ENCODE data around the gene METTL21C. TPM values are rescaled to one million over a fixed set of nuclear protein-coding genes. Genes with fewer than 3 reads are reported as not detected.

The METTL21C gene
- total and polyA plus RNA-seq, 9 donors = 0.08 to 0.35 TPM; not detected in 7

GRCh38 chr13:102693250-102693649 is 1.6 kb downstream of the METTL21C start:
- H3K4me1 ChIP-seq (ENCODE audit: insufficient read depth) = no peaks in the 10 kb centered on the region
- H3K4me3 ChIP-seq = no peak overlapping the region
- H3K36me3 ChIP-seq = no peaks in the 10 kb centered on the region
- intact Hi-C loops (cut with DNase I) = no loop called here
- 81 to 88% (median 86%) methylated on average over 4 of the region's 4 CpGs for WGBS, 3 donors
- no peaks in the 10 kb centered on the region for H3K9me3 ChIP-seq
- DNase-seq = no peak
- no peaks in the 10 kb centered on the region for H3K27me3 ChIP-seq
- TF ChIP-seq, protein P1, sequence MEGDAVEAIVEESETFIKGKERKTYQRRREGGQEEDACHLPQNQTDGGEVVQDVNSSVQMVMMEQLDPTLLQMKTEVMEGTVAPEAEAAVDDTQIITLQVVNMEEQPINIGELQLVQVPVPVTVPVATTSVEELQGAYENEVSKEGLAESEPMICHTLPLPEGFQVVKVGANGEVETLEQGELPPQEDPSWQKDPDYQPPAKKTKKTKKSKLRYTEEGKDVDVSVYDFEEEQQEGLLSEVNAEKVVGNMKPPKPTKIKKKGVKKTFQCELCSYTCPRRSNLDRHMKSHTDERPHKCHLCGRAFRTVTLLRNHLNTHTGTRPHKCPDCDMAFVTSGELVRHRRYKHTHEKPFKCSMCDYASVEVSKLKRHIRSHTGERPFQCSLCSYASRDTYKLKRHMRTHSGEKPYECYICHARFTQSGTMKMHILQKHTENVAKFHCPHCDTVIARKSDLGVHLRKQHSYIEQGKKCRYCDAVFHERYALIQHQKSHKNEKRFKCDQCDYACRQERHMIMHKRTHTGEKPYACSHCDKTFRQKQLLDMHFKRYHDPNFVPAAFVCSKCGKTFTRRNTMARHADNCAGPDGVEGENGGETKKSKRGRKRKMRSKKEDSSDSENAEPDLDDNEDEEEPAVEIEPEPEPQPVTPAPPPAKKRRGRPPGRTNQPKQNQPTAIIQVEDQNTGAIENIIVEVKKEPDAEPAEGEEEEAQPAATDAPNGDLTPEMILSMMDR (IDR thresholded peaks at IDR 0.05) = no peak
- TF ChIP-seq POLR2A (IDR thresholded peaks at IDR 0.05) (no peak), EP300 (IDR thresholded peaks at IDR 0.05) (no peak)
- no peak overlapping the region for H3K27ac ChIP-seq

- no peak overlapping the region for H3K27ac ChIP-seq
- H3K36me3 ChIP-seq = no peaks in the 10 kb centered on the region
- intact Hi-C loops (cut with DNase I) = no loop called here
- no peaks in the 10 kb centered on the region for H3K4me1 ChIP-seq (ENCODE audit: insufficient read depth)
- DNase-seq = no peak
- 94 to 96% (median 94%) methylated on average over 2 of the region's 2 CpGs for WGBS, 3 donors
- H3K27me3 ChIP-seq = no peaks in the 10 kb centered on the region
- no peaks in the 10 kb centered on the region for H3K9me3 ChIP-seq
- H3K4me3 ChIP-seq = no peak overlapping the region
- TF ChIP-seq EP300 (IDR thresholded peaks at IDR 0.05) (no peak), POLR2A (IDR thresholded peaks at IDR 0.05) (no peak)
- TF ChIP-seq, protein P1 (IDR thresholded peaks at IDR 0.05) = no peak
Observed at GRCh38 chr13:102692491-102692826, 2.4 kb downstream of the METTL21C start.

DNA sequence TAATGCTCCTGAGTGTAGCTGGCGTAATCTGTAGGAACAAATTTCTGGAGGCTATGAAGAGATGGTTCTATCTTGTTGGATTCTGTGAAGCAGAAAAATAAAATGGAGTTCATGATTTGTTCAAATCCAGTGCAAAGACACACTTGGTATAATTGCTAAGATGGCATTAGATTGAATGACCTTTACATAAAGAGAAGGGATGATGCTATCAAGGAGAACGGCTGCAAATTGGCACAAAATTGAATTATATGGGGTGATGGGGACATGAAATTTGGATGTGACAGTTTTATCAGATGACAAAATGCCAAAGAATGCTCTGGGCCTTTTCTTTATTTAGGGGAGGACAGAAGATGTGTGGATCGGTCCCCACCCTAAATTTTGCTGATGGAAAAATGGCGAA is 4.0 kb downstream of the METTL21C start:
- 91 to 95% (median 93%) methylated on average over 4 of the region's 4 CpGs for WGBS, 3 donors
- Histone ChIP-seq H3K27ac (no peak overlapping the region), H3K4me1 (ENCODE audit: insufficient read depth) (no peaks in the 10 kb centered on the region), H3K36me3 (no peaks in the 10 kb centered on the region), H3K27me3 (no peaks in the 10 kb centered on the region), H3K4me3 (no peak overlapping the region), H3K9me3 (no peaks in the 10 kb centered on the region)
- intact Hi-C loops (cut with DNase I) = no loop called here
- no peak for DNase-seq
- TF ChIP-seq, protein P1 (IDR thresholded peaks at IDR 0.05) = no peak
- no peak for TF ChIP-seq POLR2A (IDR thresholded peaks at IDR 0.05)
- TF ChIP-seq EP300 (IDR thresholded peaks at IDR 0.05) = no peak

GRCh38 chr13:102688306-102688973 is 6.4 kb downstream of the METTL21C start:
- 41 to 57% (median 45%) methylated on average over 12 to 13 of the region's 13 CpGs for WGBS, 3 donors
- Histone ChIP-seq H3K4me3 (no peak overlapping the region), H3K27ac (no peak overlapping the region), H3K4me1 (ENCODE audit: insufficient read depth) (no peaks in the 10 kb centered on the region), H3K9me3 (no peaks in the 10 kb centered on the region), H3K36me3 (no peaks in the 10 kb centered on the region), H3K27me3 (no peaks in the 10 kb centered on the region)
- DNase-seq = no peak
- no peak for TF ChIP-seq POLR2A (IDR thresholded peaks at IDR 0.05)
- TF ChIP-seq, protein P1 (IDR thresholded peaks at IDR 0.05) = no peak
- TF ChIP-seq EP300 (IDR thresholded peaks at IDR 0.05) = no peak
- intact Hi-C loops (cut with DNase I) = no loop called here
